ENCODE data around the gene PLEKHA4. TPM values are rescaled to one million over a fixed set of nuclear protein-coding genes. Genes with fewer than 3 reads are reported as not detected.
A peak's percentile ranks its signal among the peaks of the same experiment; 100 is the strongest.

PLEKHA4 gene
- total and polyA plus RNA-seq, 2 of the 13 experiments (the other 11 are each of a cell fraction or from before 2014, with no cell fraction given), result 4.8 to 6.0 TPM

- BruUV-seq (replicated peaks), result no TSS peak
- H3K9ac ChIP-seq (ENCODE audit: insufficient read depth, low read depth, low read length), result no peak overlapping the region
- H3K4me1 ChIP-seq (ENCODE audit: insufficient read depth, low read length), result peaks cover 59% of the 10 kb centered on the region
- H3K4me3 ChIP-seq (replicated peaks in 1 of 3; ENCODE audit: insufficient read depth in 1 of 3, low read depth in 2 of 3, low read length in 3 of 3), result no peak overlapping the region
- H3K27ac ChIP-seq (ENCODE audit: extremely low read length, insufficient read depth, low read length), result no peak overlapping the region
- DNase-seq (ENCODE audit: low spot score) (no peak), ATAC-seq (no peak), FAIRE-seq (no peak)
- WGBS (ENCODE audit: low lambda C conversion rate), result 53% methylated on average over 5 of the region's 5 CpGs
- H3K79me2 ChIP-seq (ENCODE audit: insufficient read depth, low read length), result no peaks in the 10 kb centered on the region
- H4K20me1 ChIP-seq (ENCODE audit: insufficient read depth, low read length), result no peaks in the 10 kb centered on the region
- no peak overlapping the region for H2AFZ ChIP-seq (ENCODE audit: low read length)
- no peaks in the 10 kb centered on the region for H3K36me3 ChIP-seq (replicated peaks in 1 of 2; ENCODE audit: control insufficient read depth in 1 of 2, insufficient read depth in 2 of 2, low read length in 2 of 2)
- in situ Hi-C loops (cut with HindIII; ENCODE audit: extremely low pct_ligation_motif_present, low pct_unique_long_range_greater_than_20kb) (no loop called here), intact Hi-C loops (cut with micrococcal nuclease; ENCODE audit: unreplicated experiment) (no loop called here)
- CTCF ChIA-PET (ENCODE audit: low intra/inter-chr PET ratio, low total read pairs), result no interaction called here
- H3K9me3 ChIP-seq (ENCODE audit: low read length), result 0 out of 2 replicates have a peak, but pooled peaks cover 7% of the 10 kb centered on the region
- POLR2A ChIA-PET, result no interaction called here
- H3K27me3 ChIP-seq (ENCODE audit: control insufficient read depth in 1 of 2, insufficient read depth in 2 of 2, low read length in 2 of 2), result no peaks in the 10 kb centered on the region
- H3K4me2 ChIP-seq (ENCODE audit: low read depth, low read length), result no peak overlapping the region
- TF ChIP-seq USF2 (IDR thresholded peaks at IDR 0.05; ENCODE audit: low read depth, low read length) (peak; percentile 66), USF2 (CRISPR knock-in tag; IDR thresholded peaks at IDR 0.05; ENCODE audit: borderline replicate concordance) (peak; percentile 41; the same call in 1 of the 2 replicates), ZNF101 (CRISPR knock-in tag; IDR thresholded peaks at IDR 0.05; ENCODE audit: borderline replicate concordance, low read depth) (no peak), ZNF550 (CRISPR knock-in tag; IDR thresholded peaks at IDR 0.05; ENCODE audit: borderline replicate concordance) (no peak), ZNF24 (IDR thresholded peaks at IDR 0.05) (peak; percentile 78), ZMYM4 (CRISPR knock-in tag; IDR thresholded peaks at IDR 0.05) (no peak), ZNF670 (CRISPR knock-in tag; IDR thresholded peaks at IDR 0.05; ENCODE audit: borderline replicate concordance) (no peak), IRF2 (CRISPR knock-in tag; IDR thresholded peaks at IDR 0.05) (no peak), SALL2 (CRISPR knock-in tag; IDR thresholded peaks at IDR 0.05) (no peak), MAFG (CRISPR knock-in tag; IDR thresholded peaks at IDR 0.05) (no peak), HDAC6 (IDR thresholded peaks at IDR 0.05; ENCODE audit: low read depth, low read length) (no peak), ZNF367 (CRISPR knock-in tag; IDR thresholded peaks at IDR 0.05; ENCODE audit: borderline replicate concordance) (no peak), MIER3 (CRISPR knock-in tag; IDR thresholded peaks at IDR 0.05; ENCODE audit: borderline replicate concordance) (no peak), CBX2 (IDR thresholded peaks at IDR 0.05; ENCODE audit: low read depth, low read length) (no peak), CBX2 (CRISPR knock-in tag; IDR thresholded peaks at IDR 0.05; ENCODE audit: low read depth) (no peak), HNRNPH1 (optimal IDR thresholded peaks at IDR 0.05; ENCODE audit: low read depth, low read length) (no peak), IKZF1 (IDR thresholded peaks at IDR 0.05) (no peak), TEF (CRISPR knock-in tag; IDR thresholded peaks at IDR 0.05) (no peak), MATR3 (CRISPR knock-in tag; IDR thresholded peaks at IDR 0.05) (no peak)
- TF ChIP-seq, protein P1, sequence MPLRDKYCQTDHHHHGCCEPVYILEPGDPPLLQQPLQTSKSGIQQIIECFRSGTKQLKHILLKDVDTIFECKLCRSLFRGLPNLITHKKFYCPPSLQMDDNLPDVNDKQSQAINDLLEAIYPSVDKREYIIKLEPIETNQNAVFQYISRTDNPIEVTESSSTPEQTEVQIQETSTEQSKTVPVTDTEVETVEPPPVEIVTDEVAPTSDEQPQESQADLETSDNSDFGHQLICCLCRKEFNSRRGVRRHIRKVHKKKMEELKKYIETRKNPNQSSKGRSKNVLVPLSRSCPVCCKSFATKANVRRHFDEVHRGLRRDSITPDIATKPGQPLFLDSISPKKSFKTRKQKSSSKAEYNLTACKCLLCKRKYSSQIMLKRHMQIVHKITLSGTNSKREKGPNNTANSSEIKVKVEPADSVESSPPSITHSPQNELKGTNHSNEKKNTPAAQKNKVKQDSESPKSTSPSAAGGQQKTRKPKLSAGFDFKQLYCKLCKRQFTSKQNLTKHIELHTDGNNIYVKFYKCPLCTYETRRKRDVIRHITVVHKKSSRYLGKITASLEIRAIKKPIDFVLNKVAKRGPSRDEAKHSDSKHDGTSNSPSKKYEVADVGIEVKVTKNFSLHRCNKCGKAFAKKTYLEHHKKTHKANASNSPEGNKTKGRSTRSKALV (CRISPR knock-in tag; IDR thresholded peaks at IDR 0.05), result no peak
- TF ChIP-seq, protein P2, sequence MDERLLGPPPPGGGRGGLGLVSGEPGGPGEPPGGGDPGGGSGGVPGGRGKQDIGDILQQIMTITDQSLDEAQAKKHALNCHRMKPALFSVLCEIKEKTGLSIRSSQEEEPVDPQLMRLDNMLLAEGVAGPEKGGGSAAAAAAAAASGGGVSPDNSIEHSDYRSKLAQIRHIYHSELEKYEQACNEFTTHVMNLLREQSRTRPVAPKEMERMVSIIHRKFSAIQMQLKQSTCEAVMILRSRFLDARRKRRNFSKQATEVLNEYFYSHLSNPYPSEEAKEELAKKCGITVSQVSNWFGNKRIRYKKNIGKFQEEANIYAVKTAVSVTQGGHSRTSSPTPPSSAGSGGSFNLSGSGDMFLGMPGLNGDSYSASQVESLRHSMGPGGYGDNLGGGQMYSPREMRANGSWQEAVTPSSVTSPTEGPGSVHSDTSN (CRISPR knock-in tag; IDR thresholded peaks at IDR 0.05), result peak; percentile 64; the same call in 1 of the 2 replicates
These were observed 50.8 kb downstream of the PLEKHA4 start for GRCh38 chr19:48817585-48818124.
